SU-DHL-6 (cell line): ENCODE results near the gene AKR1C1.
"Not testable (repeated sequence)": the region's sequence is repeated elsewhere in the genome, so short reads cannot be mapped to it uniquely, and the experiment has no call there.

Experiments used
- H2AFZ ChIP-seq: fragments of 200-600 bp; sonication (generic); 2 replicates; pipeline ENCODE4 v1.6.1; 2014; ENCODE audit warnings: low read depth, mild to moderate bottlenecking, moderate library complexity, mixed read lengths, antibody characterized with exemption, low read length; ENCODE audit not compliant: severe bottlenecking
- H3F3A ChIP-seq: fragments of 200-600 bp; shearing (Covaris generic); 2 replicates; pipeline ENCODE4 v1.6.0; 2016; ENCODE audit warnings: antibody characterized with exemption, mild to moderate bottlenecking; ENCODE audit not compliant: insufficient read depth
- H3K27ac ChIP-seq: fragments of 200-600 bp; sonication (generic); 2 replicates; pipeline ENCODE4 v1.5.1; 2016; ENCODE audit warnings: low read depth, mild to moderate bottlenecking, low read length, moderate library complexity, mixed read lengths
- H3K27me3 ChIP-seq: fragments of 200-600 bp; sonication (generic), shearing (Covaris generic); 2 replicates; pipeline ENCODE4 v1.6.0; 2014; ENCODE audit warnings: mild to moderate bottlenecking, low read length
- H3K36me3 ChIP-seq: fragments of 200-600 bp; sonication (generic); 2 replicates; pipeline ENCODE4 v1.6.1; 2014; ENCODE audit warnings: mild to moderate bottlenecking, low read length, mixed read lengths
- H3K4me2 ChIP-seq: fragments of 300-600, 200-600 bp; shearing (Covaris generic), sonication (generic); 2 replicates; pipeline ENCODE4 v1.6.0; 2014; ENCODE audit warnings: low read length, low read depth, mild to moderate bottlenecking; ENCODE audit not compliant: poor library complexity, severe bottlenecking
- H3K4me3 ChIP-seq: fragments of 200-600 bp; sonication (generic); 2 replicates; pipeline ENCODE4 v1.5.1; 2014; ENCODE audit warnings: antibody characterized with exemption, low read length, mild to moderate bottlenecking, mixed read lengths; ENCODE audit not compliant: insufficient read depth, poor library complexity, severe bottlenecking
- H3K79me2 ChIP-seq: fragments of 200-600 bp; sonication (generic); 2 replicates; pipeline ENCODE4 v1.6.1; 2014; ENCODE audit warnings: mild to moderate bottlenecking, low read length, moderate library complexity; ENCODE audit not compliant: insufficient read depth
- H3K9ac ChIP-seq: fragments of 200-600 bp; sonication (generic); 2 replicates; pipeline ENCODE4 v1.7.0; 2014; ENCODE audit warnings: mild to moderate bottlenecking, low read length
- H3K9me2 ChIP-seq: fragments of 200-600 bp; sonication (generic); replicated peaks from 2 replicates; pipeline ENCODE4 v1.6.1; 2014; ENCODE audit warnings: low read length; ENCODE audit not compliant: insufficient read depth
- H3K9me3 ChIP-seq: fragments of 200-600 bp; sonication (generic); 2 replicates; pipeline ENCODE4 v1.6.1; 2014; ENCODE audit warnings: low read length, mixed read lengths; ENCODE audit not compliant: insufficient read depth
- H4K20me1 ChIP-seq: fragments of 200-600 bp; sonication (generic); 2 replicates; pipeline ENCODE4 v1.6.1; 2014; ENCODE audit warnings: low read depth, mild to moderate bottlenecking, antibody characterized with exemption, low read length, moderate library complexity, mixed read lengths
- CTCF ChIP-seq: fragments of 200-600 bp; sonication (generic); IDR thresholded peaks from one replicate; pipeline ENCODE4 v1.5.1; 2017; ENCODE audit warnings: antibody characterized with exemption, mild to moderate bottlenecking, low read length, moderate library complexity; ENCODE audit not compliant: insufficient read depth, poor library complexity, severe bottlenecking
- EZH2phosphoT487 ChIP-seq: fragments of 200-600 bp; sonication (generic), shearing (Covaris generic); conservative IDR thresholded peaks from 2 replicates; pipeline ENCODE4 v1.6.1; 2018; ENCODE audit warnings: mild to moderate bottlenecking, antibody characterized with exemption, low read length, moderate library complexity, mixed read lengths

Gene AKR1C1

GRCh38 chr10:4984223-4984622 lies 21.0 kb downstream of the AKR1C1 start:
- Histone ChIP-seq H3K4me2 (no peak overlapping the region), H3K9ac (no peak overlapping the region), H3K9me3 (no peaks in the 10 kb centered on the region), H3F3A (no peaks in the 10 kb centered on the region), H3K36me3 (no peaks in the 10 kb centered on the region), H4K20me1 (no peaks in the 10 kb centered on the region), H3K27me3 (no peaks in the 10 kb centered on the region), H3K9me2 (no peaks in the 10 kb centered on the region), H3K27ac (no peak overlapping the region), H2AFZ (no peak overlapping the region), H3K79me2 (no peaks in the 10 kb centered on the region), H3K4me3 (no peak overlapping the region)
- no peak for TF ChIP-seq CTCF
- no peak for TF ChIP-seq EZH2phosphoT487

GRCh38 chr10:4984971-4985594 lies 21.9 kb downstream of the AKR1C1 start:
- Histone ChIP-seq H3K9me2 (no peaks in the 10 kb centered on the region), H3K9me3 (no peaks in the 10 kb centered on the region), H2AFZ (no peak overlapping the region), H4K20me1 (no peaks in the 10 kb centered on the region), H3K4me3 (no peak overlapping the region), H3K79me2 (no peaks in the 10 kb centered on the region), H3K4me2 (no peak overlapping the region), H3F3A (no peaks in the 10 kb centered on the region), H3K36me3 (no peaks in the 10 kb centered on the region), H3K27me3 (no peaks in the 10 kb centered on the region), H3K27ac (no peak overlapping the region), H3K9ac (no peak overlapping the region)
- TF ChIP-seq EZH2phosphoT487, result no peak
- no peak for TF ChIP-seq CTCF

GRCh38 chr10:4988000-4988641 lies 24.9 kb downstream of the AKR1C1 start:
- not testable (repeated sequence) for H3K9ac ChIP-seq, H2AFZ ChIP-seq, H3K9me3 ChIP-seq, H3K79me2 ChIP-seq, H4K20me1 ChIP-seq, H3K27me3 ChIP-seq, H3K4me2 ChIP-seq, H3K9me2 ChIP-seq, H3F3A ChIP-seq, H3K27ac ChIP-seq, H3K36me3 ChIP-seq, H3K4me3 ChIP-seq

GRCh38 chr10:4990217-4990616 lies 27.0 kb downstream of the AKR1C1 start:
- H3K9ac ChIP-seq, result no peak overlapping the region
- no peaks in the 10 kb centered on the region for H3K27me3 ChIP-seq
- no peak overlapping the region for H2AFZ ChIP-seq
- no peaks in the 10 kb centered on the region for H3K36me3 ChIP-seq
- no peak overlapping the region for H3K4me2 ChIP-seq
- no peaks in the 10 kb centered on the region for H4K20me1 ChIP-seq
- H3K79me2 ChIP-seq, result no peaks in the 10 kb centered on the region
- no peak overlapping the region for H3K4me3 ChIP-seq
- H3K9me2 ChIP-seq, result no peaks in the 10 kb centered on the region
- no peaks in the 10 kb centered on the region for H3F3A ChIP-seq
- TF ChIP-seq EZH2phosphoT487 (no peak), CTCF (no peak)
- H3K27ac ChIP-seq, result no peak overlapping the region
- H3K9me3 ChIP-seq, result no peaks in the 10 kb centered on the region

- H3K27me3 ChIP-seq, H4K20me1 ChIP-seq, H3F3A ChIP-seq, H3K9me3 ChIP-seq, H3K4me2 ChIP-seq, H3K27ac ChIP-seq, H3K4me3 ChIP-seq, H3K9ac ChIP-seq, H3K79me2 ChIP-seq, H3K36me3 ChIP-seq, H3K9me2 ChIP-seq, H2AFZ ChIP-seq: not testable (repeated sequence)
Observed at GRCh38 chr10:4991463-4991862, 28.2 kb downstream of the AKR1C1 start.
